Progenitor cell of endocrine pancreas (in vitro differentiated cells): ENCODE data around the gene RPL23. TPM values are rescaled to one million over a fixed set of nuclear protein-coding genes. Genes with fewer than 3 reads are reported as not detected.

ENCODE experiments used
- DNase-seq: peaks from one replicate; pipeline ENCODE4 v3.0.0; 2021; ENCODE audit warnings: low spot score; ENCODE audit not compliant: unreplicated experiment
- H3K27ac Mint-ChIP-seq: 2 replicates; pipeline ENCODE4 v1.8.0; 2021; ENCODE audit warnings: mild to moderate bottlenecking, moderate library complexity, mixed read lengths
- H3K27me3 Mint-ChIP-seq: 2 replicates; pipeline ENCODE4 v1.8.0; 2021; ENCODE audit warnings: mixed read lengths
- H3K36me3 Mint-ChIP-seq: 2 replicates; pipeline ENCODE4 v1.8.0; 2022; ENCODE audit warnings: mixed read lengths; ENCODE audit not compliant: insufficient read depth
- H3K4me1 Mint-ChIP-seq: 2 replicates; pipeline ENCODE4 v1.8.0; 2021; ENCODE audit warnings: low read depth, mixed read lengths
- H3K4me3 Mint-ChIP-seq: 2 replicates; pipeline ENCODE4 v1.8.0; 2021; ENCODE audit warnings: low read depth, mild to moderate bottlenecking, moderate library complexity, mixed read lengths
- H3K9me3 Mint-ChIP-seq: 2 replicates; pipeline ENCODE4 v1.8.0; 2021; ENCODE audit warnings: low read depth, mixed read lengths
- total RNA-seq: library from RNA; stranded (reverse); gene quantifications from 2 replicates; pipeline ENCODE4 v1.2.1, GENCODE V29; 2021
- TF ChIP-seq, protein P1 (sequence below): fragments of 200-600 bp; sonication (generic); IDR thresholded peaks from one replicate; pipeline ENCODE4 v1.5.0; 2021; ENCODE audit warnings: antibody characterized with exemption, mild to moderate bottlenecking; ENCODE audit not compliant: unreplicated experiment

The RPL23 gene
- total RNA-seq, 1 donor from 2014 or later: 1,623 TPM

DNA sequence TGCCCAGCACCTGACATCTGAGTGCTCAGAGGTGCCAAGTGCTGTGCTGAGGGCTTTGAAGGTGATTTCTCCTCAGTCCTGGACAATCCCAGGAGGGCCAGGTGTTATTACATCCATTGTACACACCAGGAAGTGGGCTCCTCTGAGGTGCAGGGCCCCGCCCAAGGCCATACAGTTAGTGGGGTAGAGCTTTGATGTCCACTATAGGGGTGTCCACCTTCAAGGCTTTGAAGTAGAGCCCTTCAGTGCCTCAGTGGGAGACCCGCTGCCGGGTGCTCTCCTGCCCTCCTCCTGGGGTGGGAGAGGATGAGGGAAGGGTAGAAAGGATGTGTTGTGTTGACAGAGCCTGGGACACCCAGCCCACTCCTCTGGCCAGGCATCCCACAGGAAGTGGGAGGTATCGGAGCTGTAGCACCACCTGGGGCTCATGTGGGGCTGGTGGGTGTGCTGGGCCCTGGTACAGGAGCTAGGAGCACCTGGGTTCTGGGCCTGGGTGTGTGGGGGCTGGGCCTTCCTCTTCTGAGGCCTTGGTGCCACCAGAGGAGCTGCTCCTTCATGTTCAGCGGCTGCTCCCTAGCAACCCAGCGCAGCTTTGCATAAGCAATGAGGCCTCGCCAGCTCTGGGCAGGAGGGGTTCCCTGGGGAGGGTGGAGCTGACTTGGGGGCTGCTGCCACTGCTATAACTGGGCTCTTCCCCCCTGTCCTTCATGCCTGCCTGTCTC lies 23.8 kb upstream of the RPL23 start:
- Mint-ChIP-seq H3K36me3 (peaks cover 9% of the 10 kb centered on the region), H3K27me3 (no peaks in the 10 kb centered on the region), H3K4me3 (no peak overlapping the region), H3K4me1 (peaks cover 36% of the 10 kb centered on the region), H3K9me3 (no peaks in the 10 kb centered on the region), H3K27ac (peak overlapping the region; percentile 49)
- TF ChIP-seq, protein P1, sequence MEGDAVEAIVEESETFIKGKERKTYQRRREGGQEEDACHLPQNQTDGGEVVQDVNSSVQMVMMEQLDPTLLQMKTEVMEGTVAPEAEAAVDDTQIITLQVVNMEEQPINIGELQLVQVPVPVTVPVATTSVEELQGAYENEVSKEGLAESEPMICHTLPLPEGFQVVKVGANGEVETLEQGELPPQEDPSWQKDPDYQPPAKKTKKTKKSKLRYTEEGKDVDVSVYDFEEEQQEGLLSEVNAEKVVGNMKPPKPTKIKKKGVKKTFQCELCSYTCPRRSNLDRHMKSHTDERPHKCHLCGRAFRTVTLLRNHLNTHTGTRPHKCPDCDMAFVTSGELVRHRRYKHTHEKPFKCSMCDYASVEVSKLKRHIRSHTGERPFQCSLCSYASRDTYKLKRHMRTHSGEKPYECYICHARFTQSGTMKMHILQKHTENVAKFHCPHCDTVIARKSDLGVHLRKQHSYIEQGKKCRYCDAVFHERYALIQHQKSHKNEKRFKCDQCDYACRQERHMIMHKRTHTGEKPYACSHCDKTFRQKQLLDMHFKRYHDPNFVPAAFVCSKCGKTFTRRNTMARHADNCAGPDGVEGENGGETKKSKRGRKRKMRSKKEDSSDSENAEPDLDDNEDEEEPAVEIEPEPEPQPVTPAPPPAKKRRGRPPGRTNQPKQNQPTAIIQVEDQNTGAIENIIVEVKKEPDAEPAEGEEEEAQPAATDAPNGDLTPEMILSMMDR: no peak
- DNase-seq: no peak

DNA sequence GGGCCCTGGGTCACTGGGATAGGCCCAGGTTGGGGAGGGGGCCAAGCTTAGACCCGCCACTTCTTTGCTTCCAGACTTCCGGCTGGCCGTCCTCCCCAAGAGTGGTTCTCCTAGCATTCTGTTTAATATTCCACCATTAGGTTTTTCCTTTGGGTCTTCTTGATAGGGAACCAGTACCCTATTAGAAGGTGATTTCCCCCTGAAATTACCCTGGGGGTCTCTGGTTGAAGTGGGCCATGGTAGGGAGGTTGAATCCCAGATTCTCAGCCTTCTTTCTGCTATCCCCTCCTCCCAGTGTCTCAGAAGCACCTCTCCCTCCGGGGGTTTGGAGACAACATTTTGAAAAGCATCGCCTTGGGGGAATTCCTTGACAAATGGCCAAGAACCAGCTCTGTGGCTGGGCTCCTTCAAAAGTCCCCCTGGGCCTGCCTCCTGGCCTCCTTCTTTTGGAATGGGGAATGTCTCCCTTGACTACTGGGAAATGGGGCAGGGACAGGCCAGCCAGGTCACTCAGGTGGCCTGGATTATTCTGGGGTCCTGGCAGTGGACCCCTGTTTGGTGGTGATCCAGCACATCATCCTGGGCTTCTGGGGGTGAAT lies 22.1 kb upstream of the RPL23 start:
- H3K4me1 Mint-ChIP-seq: peaks cover 45% of the 10 kb centered on the region
- no peak overlapping the region for H3K27ac Mint-ChIP-seq
- peaks cover 4% of the 10 kb centered on the region for H3K36me3 Mint-ChIP-seq
- TF ChIP-seq, protein P1: no peak
- no peak for DNase-seq
- H3K27me3 Mint-ChIP-seq: no peaks in the 10 kb centered on the region
- H3K9me3 Mint-ChIP-seq: no peaks in the 10 kb centered on the region
- no peak overlapping the region for H3K4me3 Mint-ChIP-seq

DNA sequence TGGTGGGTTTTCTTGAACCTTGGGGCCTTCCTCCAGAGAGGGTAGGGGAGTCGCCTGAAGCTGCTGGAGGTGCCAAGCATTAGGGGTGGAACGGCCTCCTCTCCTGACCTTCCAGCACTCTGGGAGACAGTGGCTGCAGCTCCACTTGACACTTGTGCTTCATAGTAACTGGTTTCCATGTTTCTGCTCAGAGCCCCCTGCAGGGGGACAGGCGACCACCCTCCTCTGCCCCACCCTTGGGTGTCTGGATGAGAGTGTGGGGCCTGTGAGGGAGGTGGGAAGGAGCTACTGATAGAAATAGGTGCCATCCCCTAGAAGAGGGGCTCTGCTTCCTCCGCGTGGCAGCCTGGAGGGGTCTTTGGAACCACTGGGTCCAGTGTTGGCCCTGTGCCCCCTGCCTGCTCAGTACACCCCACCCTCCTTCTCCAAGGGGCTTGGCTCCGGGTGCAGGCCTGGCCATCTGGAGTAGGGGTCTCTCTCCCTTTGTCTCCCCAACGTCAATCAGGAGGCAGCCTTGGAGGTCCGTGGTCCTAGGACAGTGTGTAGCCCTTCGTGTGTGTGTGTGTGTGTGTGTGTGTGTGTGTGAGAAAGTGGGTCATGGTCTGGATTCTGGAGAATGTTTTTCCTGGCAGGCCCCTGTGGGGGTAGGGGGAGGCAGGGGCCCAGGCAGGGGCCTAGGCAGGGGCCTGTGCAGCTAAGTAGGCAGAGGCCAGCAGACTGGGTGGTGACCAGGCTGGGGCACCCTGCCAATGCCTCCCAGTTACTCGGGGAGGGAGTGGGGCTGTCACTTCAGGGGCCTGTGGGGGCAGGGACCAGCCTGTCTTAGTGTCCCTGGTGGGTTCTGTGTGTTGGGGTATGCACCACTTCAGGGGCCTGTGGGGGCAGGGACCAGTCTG lies 21.2 kb upstream of the RPL23 start:
- H3K4me3 Mint-ChIP-seq: no peak overlapping the region
- DNase-seq: no peak
- H3K27me3 Mint-ChIP-seq: no peaks in the 10 kb centered on the region
- H3K4me1 Mint-ChIP-seq: peaks cover 36% of the 10 kb centered on the region
- TF ChIP-seq, protein P1: no peak
- H3K9me3 Mint-ChIP-seq: no peaks in the 10 kb centered on the region
- no peak overlapping the region for H3K27ac Mint-ChIP-seq
- H3K36me3 Mint-ChIP-seq: peaks cover 4% of the 10 kb centered on the region

- H3K27ac Mint-ChIP-seq: peak overlapping the region; percentile 41
- H3K36me3 Mint-ChIP-seq: peaks cover 2% of the 10 kb centered on the region
- H3K9me3 Mint-ChIP-seq: no peaks in the 10 kb centered on the region
- TF ChIP-seq, protein P1: no peak
- H3K27me3 Mint-ChIP-seq: no peaks in the 10 kb centered on the region
- no peak overlapping the region for H3K4me3 Mint-ChIP-seq
- H3K4me1 Mint-ChIP-seq: peaks cover 34% of the 10 kb centered on the region
- no peak for DNase-seq
These were observed 20.3 kb upstream of the RPL23 start for GRCh38 chr17:38873640-38874380.
